HG02763 (cell line): ENCODE data around the gene TMCC2.
"Not testable (repeated sequence)": the region's sequence is repeated elsewhere in the genome, so short reads cannot be mapped to it uniquely, and the experiment has no call there.

ENCODE experiments used
- ATAC-seq: cut with Tn5 transposase; IDR thresholded peaks from one replicate; pipeline ENCODE4 v1.9.1; 2021; ENCODE audit warnings: mild to moderate bottlenecking, moderate library complexity; ENCODE audit not compliant: unreplicated experiment

The TMCC2 gene

GRCh38 chr1:205211839-205212536 is 15.8 kb upstream of the TMCC2 start:
- ATAC-seq, result no peak

GRCh38 chr1:205214756-205215155 is 13.0 kb upstream of the TMCC2 start:
- no peak for ATAC-seq

- no peak for ATAC-seq
Observed at GRCh38 chr1:205216588-205216987, 11.2 kb upstream of the TMCC2 start.

GRCh38 chr1:205217418-205217817 is 10.3 kb upstream of the TMCC2 start:
- ATAC-seq, result no peak

GRCh38 chr1:205220421-205220820 is 7.3 kb upstream of the TMCC2 start:
- ATAC-seq, result no peak

GRCh38 chr1:205224736-205225135 is 3.0 kb upstream of the TMCC2 start:
- no peak for ATAC-seq

- no peak for ATAC-seq
Observed at GRCh38 chr1:205225901-205226765, 1.6 kb upstream of the TMCC2 start.

GRCh38 chr1:205226868-205227583 is 720 bp upstream of the TMCC2 start:
- no peak for ATAC-seq

- ATAC-seq, result no peak
Observed at GRCh38 chr1:205228093-205228521, 361 bp downstream of the TMCC2 start.

GRCh38 chr1:205229399-205229871 is 1.7 kb downstream of the TMCC2 start:
- ATAC-seq, result no peak

GRCh38 chr1:205229916-205230700 is 2.4 kb downstream of the TMCC2 start:
- no peak for ATAC-seq

GRCh38 chr1:205230982-205231381 is 3.2 kb downstream of the TMCC2 start:
- ATAC-seq, result no peak

- ATAC-seq, result no peak
Observed at GRCh38 chr1:205232127-205232820, 4.5 kb downstream of the TMCC2 start.

GRCh38 chr1:205232945-205233397 is 5.2 kb downstream of the TMCC2 start:
- ATAC-seq, result no peak

- ATAC-seq, result not testable (repeated sequence)
Observed at GRCh38 chr1:205233986-205234385, 6.2 kb downstream of the TMCC2 start.

- ATAC-seq, result no peak
Observed at GRCh38 chr1:205235951-205236350, 8.2 kb downstream of the TMCC2 start.

GRCh38 chr1:205236526-205236925 is 8.8 kb downstream of the TMCC2 start:
- no peak for ATAC-seq

- no peak for ATAC-seq
Observed at GRCh38 chr1:205236951-205237475, 9.3 kb downstream of the TMCC2 start.
